ENCODE data around the gene AKT3. TPM values are rescaled to one million over a fixed set of nuclear protein-coding genes. Genes with fewer than 3 reads are reported as not detected.

The AKT3 gene
- total and polyA plus RNA-seq, 2 donors (not counting 1 experiment from before 2014, with no cell fraction given) = 37.8 to 42.0 TPM

DNA sequence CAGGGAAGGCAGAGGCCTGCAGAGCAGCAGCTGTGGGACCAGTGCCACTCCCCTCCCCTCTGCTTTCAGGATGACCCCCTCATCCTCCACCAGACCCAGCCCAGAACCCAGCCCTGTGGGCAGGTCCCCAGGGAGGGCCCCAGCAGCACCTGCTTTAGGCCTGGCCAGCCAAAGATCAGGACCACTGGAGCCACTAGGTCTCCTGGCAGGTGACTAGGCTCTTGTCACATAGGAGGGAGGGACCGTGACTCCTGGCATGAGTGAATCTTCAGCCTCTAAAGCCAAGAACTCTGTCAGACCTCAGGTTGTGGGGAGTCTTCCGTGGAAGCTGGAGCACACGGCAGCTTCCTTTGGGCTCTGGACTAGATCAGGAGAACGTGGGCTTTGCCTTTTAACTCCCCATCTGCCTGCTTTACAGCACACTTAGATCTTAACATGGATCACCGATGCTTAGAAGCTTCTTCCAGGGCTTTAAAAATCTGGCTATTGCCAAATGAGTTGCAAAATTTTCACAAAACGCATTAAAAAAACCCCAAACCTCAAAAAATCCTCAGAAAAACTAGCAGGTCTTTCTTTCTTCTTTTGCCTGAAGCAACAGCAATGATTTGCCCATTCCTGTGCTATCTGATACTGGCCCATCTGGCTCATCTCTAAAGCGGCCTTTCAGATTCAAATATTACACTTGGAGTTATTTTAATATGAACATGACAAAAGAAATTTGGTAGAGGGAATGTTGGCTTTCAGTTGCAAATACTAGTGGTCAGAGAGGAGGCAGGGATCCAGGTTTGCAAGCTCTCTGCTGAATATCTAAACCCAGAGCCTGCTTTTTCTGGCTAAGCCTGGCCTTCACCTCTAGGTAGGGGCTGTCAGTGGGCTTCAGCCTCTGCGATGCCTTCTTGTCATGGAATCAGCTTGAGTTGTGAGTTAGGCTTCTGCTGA, 359.0 kb downstream of the AKT3 start:
- H4K20me1 ChIP-seq (ENCODE audit: control insufficient read depth, extremely low read depth, insufficient read depth, low read length) = no peaks in the 10 kb centered on the region
- H3K9ac ChIP-seq (ENCODE audit: insufficient read depth, low read length) = no peak overlapping the region
- H3K27me3 ChIP-seq (ENCODE audit: control insufficient read depth, insufficient read depth, low read length) = no peaks in the 10 kb centered on the region
- H3K4me1 ChIP-seq (ENCODE audit: control insufficient read depth, extremely low read depth, insufficient read depth, low read length) = peaks cover 7% of the 10 kb centered on the region
- H2AFZ ChIP-seq (ENCODE audit: low read length) = no peak overlapping the region
- no peak overlapping the region for H3K27ac ChIP-seq (ENCODE audit: insufficient read depth, low read length)
- H3K79me2 ChIP-seq (ENCODE audit: control insufficient read depth, insufficient read depth, low read length) = no peaks in the 10 kb centered on the region
- no peaks in the 10 kb centered on the region for H3K9me3 ChIP-seq (ENCODE audit: control insufficient read depth, insufficient read depth, low read depth, low read length)
- no peak overlapping the region for H3K4me3 ChIP-seq (replicated peaks in 1 of 4; ENCODE audit: control extremely low read depth in 1 of 4, insufficient read depth in 1 of 4, low read depth in 3 of 4, low read length in 4 of 4)
- TF ChIP-seq, protein P1, sequence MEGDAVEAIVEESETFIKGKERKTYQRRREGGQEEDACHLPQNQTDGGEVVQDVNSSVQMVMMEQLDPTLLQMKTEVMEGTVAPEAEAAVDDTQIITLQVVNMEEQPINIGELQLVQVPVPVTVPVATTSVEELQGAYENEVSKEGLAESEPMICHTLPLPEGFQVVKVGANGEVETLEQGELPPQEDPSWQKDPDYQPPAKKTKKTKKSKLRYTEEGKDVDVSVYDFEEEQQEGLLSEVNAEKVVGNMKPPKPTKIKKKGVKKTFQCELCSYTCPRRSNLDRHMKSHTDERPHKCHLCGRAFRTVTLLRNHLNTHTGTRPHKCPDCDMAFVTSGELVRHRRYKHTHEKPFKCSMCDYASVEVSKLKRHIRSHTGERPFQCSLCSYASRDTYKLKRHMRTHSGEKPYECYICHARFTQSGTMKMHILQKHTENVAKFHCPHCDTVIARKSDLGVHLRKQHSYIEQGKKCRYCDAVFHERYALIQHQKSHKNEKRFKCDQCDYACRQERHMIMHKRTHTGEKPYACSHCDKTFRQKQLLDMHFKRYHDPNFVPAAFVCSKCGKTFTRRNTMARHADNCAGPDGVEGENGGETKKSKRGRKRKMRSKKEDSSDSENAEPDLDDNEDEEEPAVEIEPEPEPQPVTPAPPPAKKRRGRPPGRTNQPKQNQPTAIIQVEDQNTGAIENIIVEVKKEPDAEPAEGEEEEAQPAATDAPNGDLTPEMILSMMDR (conservative IDR thresholded peaks at IDR 0.05 in 1 of 2, IDR thresholded peaks at IDR 0.05 in 1 of 2; ENCODE audit: low read depth in 1 of 2, low read length in 2 of 2) = no peak
- no peak for TF ChIP-seq EZH2 (IDR thresholded peaks at IDR 0.05; ENCODE audit: low read length, missing control alignments)
- H3K4me2 ChIP-seq (ENCODE audit: extremely low read depth, insufficient read depth, low read length) = no peak overlapping the region
- peaks cover 3% of the 10 kb centered on the region for H3K36me3 ChIP-seq (ENCODE audit: control insufficient read depth, insufficient read depth, low read length)
- DNase-seq (ENCODE audit: low read depth in 2 of 2) = peak; percentile 56 to 91

DNA sequence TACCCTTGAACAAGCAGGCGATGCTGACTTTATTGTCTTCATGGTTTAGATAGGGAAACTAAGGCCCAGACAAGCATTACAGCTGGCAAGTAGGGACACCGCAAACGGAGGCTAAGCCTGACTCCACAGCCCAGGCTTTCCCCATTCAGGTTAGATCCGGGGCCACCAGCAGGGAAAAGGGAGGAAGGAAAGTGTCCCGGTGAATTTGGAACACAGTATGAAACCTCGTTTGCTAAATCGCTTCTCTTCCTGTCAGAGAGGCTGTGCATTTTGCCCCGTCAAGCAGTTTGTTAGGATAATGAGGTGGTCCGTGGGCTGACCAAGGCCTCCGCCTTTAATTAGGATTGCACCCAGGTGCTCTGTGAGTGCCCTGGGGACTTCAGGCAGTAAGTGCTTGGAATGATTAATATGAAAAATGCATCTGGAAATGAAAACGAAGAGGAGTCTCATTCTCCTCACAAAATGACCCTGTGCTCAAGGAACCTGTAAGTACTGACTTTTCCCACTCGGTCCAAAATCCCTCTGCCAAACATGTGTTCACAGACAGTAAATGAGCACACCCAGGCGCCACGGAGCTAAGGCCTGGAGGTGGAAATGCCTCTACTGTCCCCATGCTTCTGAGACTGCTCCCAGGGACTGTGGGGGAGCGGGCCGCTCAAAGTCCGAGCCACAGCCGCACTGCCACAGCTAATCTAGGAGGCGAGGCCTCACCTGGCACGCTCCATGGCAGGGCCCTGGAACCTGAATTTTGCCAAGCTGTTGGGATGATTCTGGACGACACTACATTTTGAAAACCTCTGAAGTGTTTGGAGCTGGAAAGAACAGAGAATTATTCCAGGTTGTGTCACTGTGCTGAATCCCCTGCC, 360.1 kb downstream of the AKT3 start:
- TF ChIP-seq, protein P1 (conservative IDR thresholded peaks at IDR 0.05 in 1 of 2, IDR thresholded peaks at IDR 0.05 in 1 of 2; ENCODE audit: low read depth in 1 of 2, low read length in 2 of 2) = no peak
- TF ChIP-seq EZH2 (IDR thresholded peaks at IDR 0.05; ENCODE audit: low read length, missing control alignments) = no peak
- Histone ChIP-seq H3K79me2 (ENCODE audit: control insufficient read depth, insufficient read depth, low read length) (no peaks in the 10 kb centered on the region), H3K9ac (ENCODE audit: insufficient read depth, low read length) (no peak overlapping the region), H3K9me3 (ENCODE audit: control insufficient read depth, insufficient read depth, low read depth, low read length) (no peaks in the 10 kb centered on the region), H3K36me3 (ENCODE audit: control insufficient read depth, insufficient read depth, low read length) (no peaks in the 10 kb centered on the region), H3K4me3 (replicated peaks in 1 of 4; ENCODE audit: control extremely low read depth in 1 of 4, insufficient read depth in 1 of 4, low read depth in 3 of 4, low read length in 4 of 4) (no peak overlapping the region), H2AFZ (ENCODE audit: low read length) (no peak overlapping the region), H3K27ac (ENCODE audit: insufficient read depth, low read length) (no peak overlapping the region), H3K27me3 (ENCODE audit: control insufficient read depth, insufficient read depth, low read length) (no peaks in the 10 kb centered on the region), H3K4me1 (ENCODE audit: control insufficient read depth, extremely low read depth, insufficient read depth, low read length) (peaks cover 5% of the 10 kb centered on the region), H3K4me2 (ENCODE audit: extremely low read depth, insufficient read depth, low read length) (no peak overlapping the region), H4K20me1 (ENCODE audit: control insufficient read depth, extremely low read depth, insufficient read depth, low read length) (no peaks in the 10 kb centered on the region)
- no peak for DNase-seq (ENCODE audit: low read depth in 2 of 2)

DNA sequence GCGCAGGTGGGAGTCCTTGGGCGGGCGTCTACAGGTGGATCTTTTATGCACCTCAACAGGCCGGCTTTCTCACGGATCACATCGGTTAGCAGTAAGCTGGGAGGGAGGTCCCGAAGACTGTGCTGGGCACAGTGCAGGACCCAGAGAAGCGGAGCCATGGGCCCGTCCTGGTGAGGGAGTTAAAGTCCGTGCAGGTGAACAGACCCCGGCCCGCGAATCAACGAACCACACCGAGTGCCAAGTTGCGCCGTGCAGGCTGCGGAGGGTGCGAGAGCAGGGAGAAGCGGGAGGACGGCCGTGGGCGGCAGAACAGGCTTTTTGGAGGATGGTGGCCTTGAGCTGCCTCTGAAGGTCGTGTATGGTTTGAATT, 360.9 kb downstream of the AKT3 start:
- H3K27me3 ChIP-seq (ENCODE audit: control insufficient read depth, insufficient read depth, low read length) = no peaks in the 10 kb centered on the region
- TF ChIP-seq, protein P1 (conservative IDR thresholded peaks at IDR 0.05 in 1 of 2, IDR thresholded peaks at IDR 0.05 in 1 of 2; ENCODE audit: low read depth in 1 of 2, low read length in 2 of 2) = no peak
- no peak for TF ChIP-seq EZH2 (IDR thresholded peaks at IDR 0.05; ENCODE audit: low read length, missing control alignments)
- H3K36me3 ChIP-seq (ENCODE audit: control insufficient read depth, insufficient read depth, low read length) = no peaks in the 10 kb centered on the region
- H3K9me3 ChIP-seq (ENCODE audit: control insufficient read depth, insufficient read depth, low read depth, low read length) = no peaks in the 10 kb centered on the region
- H3K4me1 ChIP-seq (ENCODE audit: control insufficient read depth, extremely low read depth, insufficient read depth, low read length) = peaks cover 5% of the 10 kb centered on the region
- DNase-seq (ENCODE audit: low read depth in 2 of 2) = no peak
- H3K4me2 ChIP-seq (ENCODE audit: extremely low read depth, insufficient read depth, low read length) = no peak overlapping the region
- H3K4me3 ChIP-seq (replicated peaks in 1 of 4; ENCODE audit: control extremely low read depth in 1 of 4, insufficient read depth in 1 of 4, low read depth in 3 of 4, low read length in 4 of 4) = no peak overlapping the region
- no peak overlapping the region for H3K27ac ChIP-seq (ENCODE audit: insufficient read depth, low read length)
- no peak overlapping the region for H2AFZ ChIP-seq (ENCODE audit: low read length)
- no peak overlapping the region for H3K9ac ChIP-seq (ENCODE audit: insufficient read depth, low read length)
- no peaks in the 10 kb centered on the region for H3K79me2 ChIP-seq (ENCODE audit: control insufficient read depth, insufficient read depth, low read length)
- no peaks in the 10 kb centered on the region for H4K20me1 ChIP-seq (ENCODE audit: control insufficient read depth, extremely low read depth, insufficient read depth, low read length)

Data from fibroblast of lung (primary cell).